ENCODE measurements around the gene SLC6A5. TPM values are rescaled to one million over a fixed set of nuclear protein-coding genes. Genes with fewer than 3 reads are reported as not detected.
A peak's percentile ranks its signal among the peaks of the same experiment; 100 is the strongest.

Gene SLC6A5
- not detected in 2 replicates for total RNA-seq
- polyA plus RNA-seq = not detected in 2 replicates
- polyA plus RNA-seq (2011; cell fraction: cytosol; rRNA removed) = not detected in 2 replicates
- not detected in 2 replicates for polyA plus RNA-seq (2011; cell fraction: nucleus; rRNA removed)
- not detected in 2 replicates for polyA plus RNA-seq (2012)
- not detected in 2 replicates for polyA minus RNA-seq
- not detected for polyA minus RNA-seq (2011; cell fraction: cytosol; rRNA and poly(A)+ RNA removed)
- not detected in 2 replicates for polyA minus RNA-seq (2011; cell fraction: nucleus; rRNA and poly(A)+ RNA removed)
- not detected for Bru-seq, nascent RNA
- not detected for BruChase-seq, experiment 1, labeled RNA remaining after a 6-hour chase
- BruChase-seq, experiment 2, labeled RNA remaining after a 2-hour chase = not detected
- long read RNA-seq = 0 reads

DNA sequence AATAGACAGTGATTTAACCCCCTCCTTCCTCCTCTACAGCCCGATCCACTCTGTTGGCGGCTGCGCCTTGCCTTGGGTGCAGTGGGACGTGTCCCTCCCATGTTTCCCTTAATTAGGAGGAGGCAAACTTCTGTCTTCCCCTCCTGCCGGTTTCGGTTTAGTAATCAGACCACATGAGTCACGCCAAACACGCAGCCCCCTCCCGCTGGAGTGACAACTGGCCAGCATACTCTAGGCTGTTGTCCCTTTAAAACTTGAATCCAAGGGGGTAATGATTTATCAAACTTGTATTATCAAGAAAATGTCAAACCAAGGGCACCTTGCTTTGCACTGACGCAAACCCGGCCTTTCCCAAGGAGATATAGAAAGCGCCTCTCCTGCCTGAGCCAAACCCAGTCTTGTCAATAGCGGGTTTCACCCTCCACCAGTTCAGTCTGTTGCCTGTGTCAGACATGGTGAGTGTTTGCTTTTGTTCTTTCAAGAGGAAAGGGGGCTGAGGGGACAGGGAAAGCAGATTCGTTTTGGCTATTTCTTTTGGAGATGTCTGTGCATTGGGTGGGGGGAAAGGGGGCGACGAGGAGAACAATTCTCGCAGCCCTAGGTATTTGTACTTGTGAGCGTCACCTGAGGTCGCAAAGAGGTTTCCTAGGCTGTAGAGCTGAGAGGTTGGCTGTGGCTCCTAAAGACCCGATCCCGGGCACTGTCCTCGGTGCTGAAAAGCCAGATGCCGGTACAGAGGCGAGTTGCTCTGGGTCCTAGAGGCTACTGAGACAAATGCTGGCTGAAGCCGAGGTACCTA, at the start of gene SLC6A5:
SLC6A5 (plus strand) TSS at position 388 of the 799 bp plus-strand sequence; CDS start at position 453, 65 bp downstream.
- Histone ChIP-seq H3K36me3 (ENCODE audit: control insufficient read depth in 2 of 2, extremely low read depth in 1 of 2, insufficient read depth in 2 of 2, low read length in 2 of 2) (no peaks in the 10 kb centered on the region), H3K9me1 (replicated peaks; ENCODE audit: control insufficient read depth, extremely low read depth, insufficient read depth, low read length) (no peaks in the 10 kb centered on the region), H3K9me3 (replicated peaks; ENCODE audit: control insufficient read depth, insufficient read depth, low read length) (no peaks in the 10 kb centered on the region), H3K4me2 (ENCODE audit: insufficient read depth, low read length) (no peak within 1 kb of the TSS), H3K9ac (replicated peaks; ENCODE audit: extremely low read depth, insufficient read depth, low read length) (no peak within 1 kb of the TSS), H4K20me1 (replicated peaks; ENCODE audit: control insufficient read depth, extremely low read depth, insufficient read depth, low read length) (no peaks in the 10 kb centered on the region), H3K79me2 (ENCODE audit: control insufficient read depth, insufficient read depth, low read length) (no peaks in the 10 kb centered on the region), H2AFZ (ENCODE audit: low read depth, low read length) (no peak within 1 kb of the TSS), H3K4me3 (replicated peaks in 1 of 3; ENCODE audit: insufficient read depth in 1 of 3, low read depth in 1 of 3, low read length in 3 of 3) (no peak within 1 kb of the TSS), H3K27ac (ENCODE audit: insufficient read depth, low read depth, low read length) (no peak within 1 kb of the TSS), H3K27me3 (ENCODE audit: control insufficient read depth in 2 of 2, insufficient read depth in 2 of 2, low read length in 2 of 2) (peaks cover 82 to 94% of the 10 kb centered on the region in 2 experiments), H3K4me1 (ENCODE audit: control insufficient read depth, extremely low read depth, insufficient read depth, low read length) (no peaks in the 10 kb centered on the region)
- intact Hi-C loops (cut with micrococcal nuclease) = loop anchor here (10.0 kb wide), 1 partner anchor 435 kb away; the partner anchor contains the start of gene DBX1
- CTCF ChIA-PET = interaction anchor here (2.9 kb wide), 1 partner anchor 11 kb away, joined by 12 read pairs; no protein-coding TSS in a partner anchor
- peak; percentile 46 for FAIRE-seq
- dilution Hi-C loops (cut with MboI; ENCODE audit: extremely low pct_ligation_motif_present, low sequenced_read_pairs) = no loop called here
- peak; percentile 14 for DNase-seq (ENCODE audit: low read depth, low spot score)
- TF ChIP-seq FOS (IDR thresholded peaks at IDR 0.05; ENCODE audit: borderline replicate concordance, insufficient read depth, low read length) (no peak), EZH2 (IDR thresholded peaks at IDR 0.05; ENCODE audit: borderline replicate concordance, low read depth, low read length, severe bottlenecking) (peak; percentile 46)
- POLR2A ChIA-PET = no interaction called here
- no TSS peak for BruUV-seq (replicated peaks)

DNA sequence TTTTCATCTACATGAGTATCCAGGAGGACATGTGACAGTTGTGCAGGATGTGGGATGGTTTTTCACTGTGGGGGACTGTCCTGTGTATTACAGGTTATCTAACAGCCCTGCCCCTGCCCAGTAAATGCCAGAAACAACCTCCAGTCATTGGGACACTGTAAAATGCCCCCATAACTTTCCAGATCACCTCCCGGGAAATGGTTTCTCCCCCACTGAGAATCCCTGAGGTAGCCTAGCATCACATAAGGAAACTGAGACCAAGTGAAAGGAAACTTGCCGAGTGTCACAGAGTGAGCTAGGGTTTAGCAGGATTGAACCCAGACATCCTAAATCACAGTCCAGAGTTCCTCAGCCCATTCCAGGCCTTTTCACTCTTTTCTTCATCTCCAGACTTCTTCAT, 48.3 kb upstream of the SLC6A5 start:
- Histone ChIP-seq H3K36me3 (ENCODE audit: control insufficient read depth in 2 of 2, extremely low read depth in 1 of 2, insufficient read depth in 2 of 2, low read length in 2 of 2) (no peaks in the 10 kb centered on the region), H3K27ac (ENCODE audit: insufficient read depth, low read depth, low read length) (no peak overlapping the region), H3K4me1 (ENCODE audit: control insufficient read depth, extremely low read depth, insufficient read depth, low read length) (no peaks in the 10 kb centered on the region), H3K79me2 (ENCODE audit: control insufficient read depth, insufficient read depth, low read length) (no peaks in the 10 kb centered on the region), H3K9me3 (replicated peaks; ENCODE audit: control insufficient read depth, insufficient read depth, low read length) (no peaks in the 10 kb centered on the region), H3K9ac (replicated peaks; ENCODE audit: extremely low read depth, insufficient read depth, low read length) (no peak overlapping the region), H3K9me1 (replicated peaks; ENCODE audit: control insufficient read depth, extremely low read depth, insufficient read depth, low read length) (no peaks in the 10 kb centered on the region), H3K4me2 (ENCODE audit: insufficient read depth, low read length) (no peak overlapping the region), H4K20me1 (replicated peaks; ENCODE audit: control insufficient read depth, extremely low read depth, insufficient read depth, low read length) (no peaks in the 10 kb centered on the region), H2AFZ (ENCODE audit: low read depth, low read length) (no peak overlapping the region), H3K4me3 (replicated peaks in 1 of 3; ENCODE audit: insufficient read depth in 1 of 3, low read depth in 1 of 3, low read length in 3 of 3) (no peak overlapping the region), H3K27me3 (ENCODE audit: control insufficient read depth in 2 of 2, insufficient read depth in 2 of 2, low read length in 2 of 2) (no peaks in the 10 kb centered on the region)
- DNase-seq (ENCODE audit: low read depth, low spot score) (no peak), FAIRE-seq (no peak)
- intact Hi-C loops (cut with micrococcal nuclease) (no loop called here), dilution Hi-C loops (cut with MboI; ENCODE audit: extremely low pct_ligation_motif_present, low sequenced_read_pairs) (no loop called here)
- ChIA-PET CTCF (interaction anchor here (0.9 kb wide), 1 partner anchor 59 kb away, joined by 3 read pairs; no protein-coding TSS in a partner anchor), POLR2A (no interaction called here)
- no peak for TF ChIP-seq MAX (IDR thresholded peaks at IDR 0.05; ENCODE audit: insufficient read depth, insufficient read length)
- TF ChIP-seq POLR2A (IDR thresholded peaks at IDR 0.05; ENCODE audit: low read depth, low read length) = no peak
- TF ChIP-seq MYC (IDR thresholded peaks at IDR 0.05; ENCODE audit: low read depth, low read length) = no peak
- TF ChIP-seq POLR2AphosphoS5 (IDR thresholded peaks at IDR 0.05; ENCODE audit: insufficient read depth, low read depth, low read length) = no peak
- TF ChIP-seq EZH2 (IDR thresholded peaks at IDR 0.05; ENCODE audit: borderline replicate concordance, low read depth, low read length, severe bottlenecking) = no peak
- TF ChIP-seq GATA2 (IDR thresholded peaks at IDR 0.05; ENCODE audit: insufficient read depth, insufficient read length, low read depth, low read length) = no peak
- no peak for TF ChIP-seq FOS (IDR thresholded peaks at IDR 0.05; ENCODE audit: borderline replicate concordance, insufficient read depth, low read length)
- TF ChIP-seq, protein P1, sequence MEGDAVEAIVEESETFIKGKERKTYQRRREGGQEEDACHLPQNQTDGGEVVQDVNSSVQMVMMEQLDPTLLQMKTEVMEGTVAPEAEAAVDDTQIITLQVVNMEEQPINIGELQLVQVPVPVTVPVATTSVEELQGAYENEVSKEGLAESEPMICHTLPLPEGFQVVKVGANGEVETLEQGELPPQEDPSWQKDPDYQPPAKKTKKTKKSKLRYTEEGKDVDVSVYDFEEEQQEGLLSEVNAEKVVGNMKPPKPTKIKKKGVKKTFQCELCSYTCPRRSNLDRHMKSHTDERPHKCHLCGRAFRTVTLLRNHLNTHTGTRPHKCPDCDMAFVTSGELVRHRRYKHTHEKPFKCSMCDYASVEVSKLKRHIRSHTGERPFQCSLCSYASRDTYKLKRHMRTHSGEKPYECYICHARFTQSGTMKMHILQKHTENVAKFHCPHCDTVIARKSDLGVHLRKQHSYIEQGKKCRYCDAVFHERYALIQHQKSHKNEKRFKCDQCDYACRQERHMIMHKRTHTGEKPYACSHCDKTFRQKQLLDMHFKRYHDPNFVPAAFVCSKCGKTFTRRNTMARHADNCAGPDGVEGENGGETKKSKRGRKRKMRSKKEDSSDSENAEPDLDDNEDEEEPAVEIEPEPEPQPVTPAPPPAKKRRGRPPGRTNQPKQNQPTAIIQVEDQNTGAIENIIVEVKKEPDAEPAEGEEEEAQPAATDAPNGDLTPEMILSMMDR (IDR thresholded peaks at IDR 0.05; ENCODE audit: extremely low read depth in 1 of 2, insufficient read depth in 1 of 2, low read depth in 1 of 2, low read length in 2 of 2) = no peak
- TF ChIP-seq JUN (IDR thresholded peaks at IDR 0.05; ENCODE audit: borderline replicate concordance, insufficient read depth, insufficient read length, low read depth) = no peak
- BruUV-seq (replicated peaks) = no TSS peak

All from endothelial cell of umbilical vein (primary cell).